HEK293 (cell line): ENCODE data around the gene LCA5L.

Experiments used
- MZF1 ChIP-seq: fragments of 450-650 bp; formaldehyde crosslinking; IDR thresholded peaks from 2 replicates; pipeline ENCODE4 v1.5.1; 2017; ENCODE audit warnings: missing biosample characterization, missing genetic modification characterization, borderline replicate concordance
- TCF7L2 ChIP-seq: IDR thresholded peaks from 2 replicates; pipeline ENCODE4 v1.6.1; 2011; ENCODE audit warnings: low read depth, mild to moderate bottlenecking, inconsistent platforms, low read length, moderate library complexity, borderline replicate concordance
- ZIC2 ChIP-seq: fragments of 450-650 bp; formaldehyde crosslinking; IDR thresholded peaks from 2 replicates; pipeline ENCODE4 v1.5.1; 2016; ENCODE audit warnings: missing biosample characterization, missing genetic modification characterization
- ZNF175 ChIP-seq: fragments of 450-650 bp; formaldehyde crosslinking; IDR thresholded peaks from 2 replicates; pipeline ENCODE4 v1.5.1; 2016; ENCODE audit warnings: missing biosample characterization, missing genetic modification characterization
- ZNF211 ChIP-seq: fragments of 450-650 bp; formaldehyde crosslinking; IDR thresholded peaks from 2 replicates; pipeline ENCODE4 v1.5.1; 2016; ENCODE audit warnings: low read depth, missing biosample characterization, missing genetic modification characterization
- ZNF335 ChIP-seq: fragments of 450-650 bp; formaldehyde crosslinking; conservative IDR thresholded peaks from 2 replicates; pipeline ENCODE4 v1.5.1; 2016; ENCODE audit warnings: missing biosample characterization, missing genetic modification characterization
- ZNF404 ChIP-seq: fragments of 450-650 bp; formaldehyde crosslinking; IDR thresholded peaks from 2 replicates; pipeline ENCODE4 v1.5.1; 2017; ENCODE audit warnings: missing biosample characterization, missing genetic modification characterization
- ZNF670 ChIP-seq: fragments of 450-650 bp; formaldehyde crosslinking; IDR thresholded peaks from 2 replicates; pipeline ENCODE4 v1.5.1; 2016; ENCODE audit warnings: missing biosample characterization, missing genetic modification characterization, low read depth
- TF ChIP-seq, protein P1 (sequence below): fragments of 450-650 bp; formaldehyde crosslinking; IDR thresholded peaks from 2 replicates; pipeline ENCODE4 v1.5.1; 2017; ENCODE audit warnings: missing biosample characterization, missing genetic modification characterization
- TF ChIP-seq, protein P2 (sequence below): fragments of 450-650 bp; formaldehyde crosslinking; IDR thresholded peaks from 2 replicates; pipeline ENCODE4 v1.5.1; 2016; ENCODE audit warnings: missing biosample characterization, missing genetic modification characterization
- TF ChIP-seq, protein P3 (sequence below): fragments of 450-650 bp; IDR thresholded peaks from 2 replicates; pipeline ENCODE4 v1.5.1; 2018; ENCODE audit warnings: missing biosample characterization, missing genetic modification characterization

DNA sequence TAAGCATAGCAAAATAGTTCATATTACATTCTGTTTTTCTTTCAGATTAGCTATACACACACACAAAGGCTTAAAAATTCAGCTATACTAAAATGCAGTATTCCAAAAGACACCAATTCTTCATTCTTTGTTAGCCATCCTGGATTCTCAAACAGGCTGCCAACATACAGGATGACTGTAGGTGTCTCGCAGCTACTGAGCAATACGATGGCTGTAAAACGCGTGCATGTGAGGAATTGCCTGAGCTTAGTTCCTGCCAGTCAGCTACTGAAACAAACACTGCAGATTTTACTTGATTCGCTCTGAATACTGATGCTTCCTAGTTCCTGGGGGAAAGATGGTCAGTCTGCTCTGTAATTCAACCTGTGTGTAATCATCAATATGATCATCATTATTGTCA lies 71.9 kb downstream of the LCA5L start:
- TF ChIP-seq ZNF670 (tag by site-specific recombination) (no peak), ZNF335 (tag by site-specific recombination) (no peak), MZF1 (tag by site-specific recombination) (no peak), ZIC2 (tag by site-specific recombination) (no peak), TCF7L2 (no peak), ZNF404 (tag by site-specific recombination) (no peak), ZNF175 (tag by site-specific recombination) (no peak), ZNF211 (tag by site-specific recombination) (no peak)
- TF ChIP-seq, protein P1, sequence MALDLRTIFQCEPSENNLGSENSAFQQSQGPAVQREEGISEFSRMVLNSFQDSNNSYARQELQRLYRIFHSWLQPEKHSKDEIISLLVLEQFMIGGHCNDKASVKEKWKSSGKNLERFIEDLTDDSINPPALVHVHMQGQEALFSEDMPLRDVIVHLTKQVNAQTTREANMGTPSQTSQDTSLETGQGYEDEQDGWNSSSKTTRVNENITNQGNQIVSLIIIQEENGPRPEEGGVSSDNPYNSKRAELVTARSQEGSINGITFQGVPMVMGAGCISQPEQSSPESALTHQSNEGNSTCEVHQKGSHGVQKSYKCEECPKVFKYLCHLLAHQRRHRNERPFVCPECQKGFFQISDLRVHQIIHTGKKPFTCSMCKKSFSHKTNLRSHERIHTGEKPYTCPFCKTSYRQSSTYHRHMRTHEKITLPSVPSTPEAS (tag by site-specific recombination): no peak
- TF ChIP-seq, protein P2, sequence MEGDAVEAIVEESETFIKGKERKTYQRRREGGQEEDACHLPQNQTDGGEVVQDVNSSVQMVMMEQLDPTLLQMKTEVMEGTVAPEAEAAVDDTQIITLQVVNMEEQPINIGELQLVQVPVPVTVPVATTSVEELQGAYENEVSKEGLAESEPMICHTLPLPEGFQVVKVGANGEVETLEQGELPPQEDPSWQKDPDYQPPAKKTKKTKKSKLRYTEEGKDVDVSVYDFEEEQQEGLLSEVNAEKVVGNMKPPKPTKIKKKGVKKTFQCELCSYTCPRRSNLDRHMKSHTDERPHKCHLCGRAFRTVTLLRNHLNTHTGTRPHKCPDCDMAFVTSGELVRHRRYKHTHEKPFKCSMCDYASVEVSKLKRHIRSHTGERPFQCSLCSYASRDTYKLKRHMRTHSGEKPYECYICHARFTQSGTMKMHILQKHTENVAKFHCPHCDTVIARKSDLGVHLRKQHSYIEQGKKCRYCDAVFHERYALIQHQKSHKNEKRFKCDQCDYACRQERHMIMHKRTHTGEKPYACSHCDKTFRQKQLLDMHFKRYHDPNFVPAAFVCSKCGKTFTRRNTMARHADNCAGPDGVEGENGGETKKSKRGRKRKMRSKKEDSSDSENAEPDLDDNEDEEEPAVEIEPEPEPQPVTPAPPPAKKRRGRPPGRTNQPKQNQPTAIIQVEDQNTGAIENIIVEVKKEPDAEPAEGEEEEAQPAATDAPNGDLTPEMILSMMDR (tag by site-specific recombination): peak; percentile 27; the same call in 1 of the 2 replicates
- TF ChIP-seq, protein P3, sequence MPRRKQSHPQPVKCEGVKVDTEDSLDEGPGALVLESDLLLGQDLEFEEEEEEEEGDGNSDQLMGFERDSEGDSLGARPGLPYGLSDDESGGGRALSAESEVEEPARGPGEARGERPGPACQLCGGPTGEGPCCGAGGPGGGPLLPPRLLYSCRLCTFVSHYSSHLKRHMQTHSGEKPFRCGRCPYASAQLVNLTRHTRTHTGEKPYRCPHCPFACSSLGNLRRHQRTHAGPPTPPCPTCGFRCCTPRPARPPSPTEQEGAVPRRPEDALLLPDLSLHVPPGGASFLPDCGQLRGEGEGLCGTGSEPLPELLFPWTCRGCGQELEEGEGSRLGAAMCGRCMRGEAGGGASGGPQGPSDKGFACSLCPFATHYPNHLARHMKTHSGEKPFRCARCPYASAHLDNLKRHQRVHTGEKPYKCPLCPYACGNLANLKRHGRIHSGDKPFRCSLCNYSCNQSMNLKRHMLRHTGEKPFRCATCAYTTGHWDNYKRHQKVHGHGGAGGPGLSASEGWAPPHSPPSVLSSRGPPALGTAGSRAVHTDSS (tag by site-specific recombination): no peak
